DMS79 treated with DMSO at 0.1 percent for 48 hours (cell line): ENCODE results near the gene FRRS1.
"Not testable (repeated sequence)": the region's sequence is repeated elsewhere in the genome, so short reads cannot be mapped to it uniquely, and the experiment has no call there.

Experiments
- DNase-seq: peaks from one replicate; lab custom pipeline; 2025; lab: John Stamatoyannopoulos, UW

Gene FRRS1

DNA sequence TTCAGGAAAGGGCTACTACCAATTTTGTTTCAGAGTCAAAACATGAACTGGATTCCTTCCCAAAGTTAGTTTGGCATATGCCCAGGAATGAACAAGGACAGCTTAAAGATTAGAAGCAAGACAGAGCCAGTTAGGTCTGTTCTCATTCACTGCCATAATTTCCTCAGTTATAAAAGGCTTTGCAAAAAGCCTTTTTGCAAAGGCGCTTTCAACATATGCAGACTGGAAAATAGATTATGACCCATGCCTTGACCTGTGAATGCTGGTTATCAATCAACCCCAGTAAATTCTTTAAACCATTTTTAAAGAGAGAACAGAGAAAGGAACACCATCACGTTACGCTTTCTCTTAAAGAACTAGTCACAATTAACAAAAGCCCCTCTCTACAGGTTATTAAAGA is 1.7 kb upstream of the FRRS1 start:
- DNase-seq, result no peak

GRCh38 chr1:99764909-99765308 is 1.5 kb downstream of the FRRS1 start:
- no peak for DNase-seq

- no peak for DNase-seq
Measured at GRCh38 chr1:99764439-99764838, 2.0 kb downstream of the FRRS1 start.

DNA sequence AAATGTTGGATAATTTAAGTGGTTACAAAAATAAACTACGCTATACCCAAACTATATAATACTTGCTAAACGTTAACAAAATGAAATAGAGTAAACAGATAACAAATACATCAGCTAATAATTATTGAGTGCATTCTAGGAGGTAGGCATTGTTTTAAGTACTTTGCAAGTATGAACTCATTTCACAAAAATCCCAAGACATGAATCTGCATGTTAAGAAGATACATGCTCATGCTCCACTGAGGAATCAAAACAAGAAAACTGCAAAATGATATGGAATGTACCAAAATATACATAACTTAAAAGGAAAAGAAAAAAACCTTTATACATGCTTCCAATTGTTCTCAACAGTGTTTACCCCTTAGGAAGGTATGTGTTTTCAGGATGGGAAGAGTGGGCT is 2.5 kb downstream of the FRRS1 start:
- DNase-seq, result no peak

- no peak for DNase-seq
Measured at GRCh38 chr1:99761774-99762173, 4.7 kb downstream of the FRRS1 start.

DNA sequence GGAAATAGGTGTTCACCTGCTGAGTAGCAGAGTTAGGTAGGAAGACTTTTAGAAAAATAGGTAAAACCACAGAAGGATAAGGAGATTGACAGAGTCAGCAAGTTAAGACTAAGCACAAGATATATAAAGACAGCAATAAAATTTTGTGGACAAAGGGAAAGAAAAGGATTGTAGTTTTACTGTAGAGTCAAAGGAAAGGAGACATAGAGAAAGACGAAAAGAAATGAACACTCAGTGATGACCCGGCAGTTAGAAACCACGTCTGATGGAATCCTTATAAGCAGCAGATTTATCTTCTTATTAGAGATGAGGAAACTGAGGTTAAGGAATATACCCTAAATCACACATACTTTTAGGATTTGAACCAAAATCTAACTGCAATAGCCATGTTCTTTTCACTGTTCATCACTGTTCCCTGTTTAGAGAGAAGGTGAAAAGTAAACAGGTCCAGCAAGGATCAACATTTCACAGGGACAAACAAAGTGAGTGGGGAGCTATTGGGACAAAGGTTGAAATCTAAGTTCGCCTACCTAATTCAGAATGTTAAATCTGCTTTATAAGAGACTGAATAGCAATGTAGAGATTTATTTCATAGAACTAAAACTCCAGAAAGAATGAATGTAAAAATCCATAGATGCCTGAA is 6.8 kb downstream of the FRRS1 start:
- DNase-seq, result no peak

DNA sequence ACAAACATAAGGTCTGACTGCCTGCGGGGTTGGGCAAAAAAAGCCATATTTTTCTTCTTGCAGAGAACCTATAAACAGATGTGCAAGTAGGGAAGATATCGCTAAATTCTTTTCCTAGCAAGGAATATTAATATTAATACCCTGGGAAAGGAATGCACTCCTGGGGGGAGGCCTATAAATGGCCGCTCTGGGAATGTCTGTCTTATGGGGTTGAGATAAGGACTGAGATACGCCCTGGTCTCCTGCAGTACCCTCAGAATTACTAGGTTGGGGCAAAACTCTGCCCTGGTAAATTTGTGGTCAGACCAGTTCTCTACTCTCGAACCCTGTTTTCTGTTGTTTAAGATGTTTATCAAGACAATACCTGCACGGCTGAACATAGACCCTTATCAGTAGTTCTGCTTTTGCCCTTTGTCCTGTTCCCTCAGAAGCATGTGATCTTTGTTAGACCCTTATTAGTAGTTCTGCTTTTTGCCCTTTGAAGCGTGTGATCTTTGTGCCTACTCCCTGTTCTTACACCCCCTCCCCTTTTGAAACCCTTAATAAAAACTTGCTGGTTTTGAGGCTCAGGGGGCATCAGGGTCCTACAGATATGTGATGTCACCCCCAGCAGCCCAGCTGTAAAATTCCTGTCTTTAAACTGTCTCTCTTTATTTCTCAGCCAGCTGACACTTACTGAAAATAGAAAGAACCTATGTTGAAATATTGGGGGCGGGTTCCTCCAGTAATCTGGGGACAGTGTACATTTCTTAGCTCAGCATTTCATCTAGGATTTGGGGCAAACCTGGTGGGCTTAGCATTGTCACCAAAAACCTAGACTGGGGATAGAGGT is 7.5 kb downstream of the FRRS1 start:
- not testable (repeated sequence) for DNase-seq

GRCh38 chr1:99758073-99758511 is 8.3 kb downstream of the FRRS1 start:
- no peak for DNase-seq

- DNase-seq, result no peak
Measured at GRCh38 chr1:99756598-99756997, 9.8 kb downstream of the FRRS1 start.

GRCh38 chr1:99755664-99756063 is 10.8 kb downstream of the FRRS1 start:
- DNase-seq, result no peak

DNA sequence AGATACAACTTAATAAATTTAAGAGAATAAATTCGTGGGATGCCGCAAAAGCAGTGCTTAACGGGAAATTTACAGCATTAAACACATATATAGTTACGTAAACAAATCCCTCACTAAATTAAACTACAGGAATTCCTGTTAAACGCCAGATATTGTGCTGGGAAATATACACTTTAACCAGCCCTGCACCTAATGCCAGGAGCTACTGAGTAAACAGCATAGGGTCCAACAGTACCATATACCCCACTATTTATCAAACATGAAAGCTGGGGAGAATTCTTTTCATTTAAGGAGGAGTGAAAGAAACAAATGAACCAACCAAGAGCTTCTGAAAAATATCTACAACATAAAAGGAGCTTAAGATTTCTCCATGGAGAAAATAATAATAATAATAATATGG is 11.7 kb downstream of the FRRS1 start:
- no peak for DNase-seq

GRCh38 chr1:99754055-99754626 is 12.3 kb downstream of the FRRS1 start:
- DNase-seq, result no peak

DNA sequence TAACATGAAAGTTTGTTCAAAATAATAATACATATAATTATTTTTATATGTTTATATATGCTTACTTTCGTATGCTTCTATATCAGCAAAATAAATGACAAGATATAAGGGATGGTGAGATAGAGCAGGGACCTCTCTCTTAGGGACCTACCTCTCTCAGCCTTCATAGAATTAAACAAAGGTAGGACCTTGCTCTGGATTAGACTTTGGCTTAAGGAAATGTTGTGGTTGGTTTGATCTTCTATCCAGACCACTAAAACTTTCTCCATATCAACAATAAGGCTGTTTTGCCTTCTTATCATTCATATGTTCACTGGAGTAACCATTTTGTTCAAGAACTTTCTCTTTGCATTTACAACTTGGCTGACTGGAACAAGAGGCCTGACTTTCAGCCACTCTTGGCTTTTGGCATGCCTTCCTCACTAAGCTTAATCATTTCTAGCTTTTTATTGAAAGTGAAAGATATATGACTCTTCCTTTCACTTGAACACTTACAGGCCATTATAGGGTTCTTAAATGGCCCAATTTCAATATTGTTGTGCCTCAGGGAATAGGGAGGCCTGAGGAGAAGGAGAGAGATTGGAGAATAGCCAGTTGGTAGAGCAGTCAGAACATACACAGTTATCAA is 14.4 kb downstream of the FRRS1 start:
- DNase-seq, result no peak

DNA sequence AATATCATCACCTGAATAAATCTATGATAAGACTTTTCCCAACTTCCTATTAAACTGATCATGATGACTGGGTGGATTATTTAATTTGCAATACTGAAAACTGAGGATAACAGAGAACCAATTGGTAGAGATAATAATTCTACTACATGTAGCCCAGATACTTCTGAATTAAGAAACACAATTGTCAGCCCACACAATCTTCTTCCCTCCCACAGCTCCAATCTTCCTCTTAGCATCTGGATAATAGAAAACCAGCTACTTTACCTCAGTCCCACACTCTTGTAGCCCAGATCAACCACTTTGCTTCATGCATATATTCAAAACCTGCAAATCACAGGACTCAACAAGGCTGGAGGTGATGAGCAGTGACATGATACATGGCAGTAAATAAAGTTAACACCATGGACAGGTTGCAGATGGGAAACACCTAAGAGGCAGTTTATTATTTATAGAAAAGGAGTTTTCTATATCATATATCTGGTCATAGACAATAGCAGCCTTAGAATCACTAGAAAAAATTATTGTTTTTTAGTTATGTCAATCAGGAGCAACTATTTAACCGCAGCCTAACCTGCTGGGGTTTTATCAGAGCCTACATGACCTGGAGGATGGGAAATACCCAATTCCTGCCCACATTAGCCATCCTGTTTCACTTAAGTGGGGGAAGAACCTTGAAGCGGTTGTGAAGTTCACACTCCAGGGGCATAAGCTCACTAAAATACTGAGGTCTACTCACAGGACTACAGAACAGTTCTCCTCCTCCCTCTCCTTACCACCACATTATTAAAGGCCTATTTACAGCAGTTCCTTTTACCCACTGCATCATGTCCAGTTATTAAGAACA is 16.7 kb downstream of the FRRS1 start:
- no peak for DNase-seq

- no peak for DNase-seq
Measured at GRCh38 chr1:99748419-99748818, 18.0 kb downstream of the FRRS1 start.

- DNase-seq, result no peak
Measured at GRCh38 chr1:99745684-99746083, 20.8 kb downstream of the FRRS1 start.

DNA sequence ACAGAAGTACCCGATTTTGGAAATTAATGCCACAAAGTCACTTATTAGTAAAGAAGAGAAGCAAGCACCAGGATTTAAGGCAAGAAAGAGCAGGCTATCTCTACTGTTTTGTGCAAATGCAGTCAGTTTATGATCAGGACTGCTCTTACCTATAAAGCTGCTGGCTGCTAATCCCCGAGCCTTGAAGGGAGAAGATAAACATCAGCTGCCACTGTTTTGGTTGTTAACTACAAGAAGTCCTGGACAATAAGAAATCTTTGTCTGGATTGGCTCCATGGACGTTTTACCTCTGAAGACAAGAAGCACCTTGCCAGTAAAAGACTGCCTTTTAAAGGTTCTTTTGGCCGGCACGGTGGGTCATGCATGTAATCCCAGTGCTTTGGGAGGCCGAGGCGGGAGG is 21.4 kb downstream of the FRRS1 start:
- no peak for DNase-seq

GRCh38 chr1:99740141-99740540 is 26.3 kb downstream of the FRRS1 start:
- no peak for DNase-seq

DNA sequence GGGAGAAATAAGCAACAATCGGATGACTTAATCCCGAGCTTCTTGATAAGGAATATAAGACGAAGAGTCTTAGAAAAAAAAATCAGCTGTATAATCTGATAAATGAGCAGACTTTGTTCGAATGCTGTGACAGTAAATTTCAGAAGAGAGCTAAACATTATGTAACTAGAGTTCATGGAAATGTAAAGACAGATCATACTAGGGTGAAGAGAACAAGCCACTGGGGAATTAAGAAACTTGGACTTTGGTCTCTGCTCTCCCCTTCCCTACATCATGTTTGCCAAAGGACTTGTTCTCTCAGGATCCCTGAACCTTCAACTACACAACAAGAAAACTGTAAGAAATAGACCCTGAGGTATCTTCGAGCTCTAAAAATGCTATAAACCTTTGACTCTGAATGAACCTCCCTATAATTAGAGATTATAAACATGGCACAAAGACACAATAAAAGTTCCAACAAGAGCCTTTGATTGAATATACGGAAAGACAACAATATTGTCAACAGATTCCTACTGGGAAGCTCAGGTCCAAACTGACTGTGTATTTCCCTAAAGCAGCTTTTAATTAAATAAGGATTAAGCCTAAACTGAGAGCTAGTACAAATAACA is 27.5 kb downstream of the FRRS1 start:
- DNase-seq, result no peak

DNA sequence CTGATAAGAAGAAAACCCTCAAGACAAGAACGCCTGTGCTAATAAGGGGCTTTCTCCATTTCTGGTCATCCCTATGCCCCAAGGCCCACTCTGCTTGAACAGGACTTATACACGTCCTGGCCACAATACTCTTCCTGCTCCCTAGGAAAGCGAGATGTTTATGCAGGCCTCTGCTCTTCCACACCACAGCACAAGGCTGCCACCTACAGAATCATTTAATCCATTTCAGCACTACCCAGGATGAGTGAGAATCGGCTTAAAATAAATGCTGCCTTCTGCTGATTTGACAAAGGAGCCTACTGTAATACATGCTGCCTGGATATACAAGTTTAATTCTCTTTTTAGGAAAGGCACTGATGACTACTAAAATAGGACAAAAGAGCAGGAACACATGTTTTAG is 29.4 kb downstream of the FRRS1 start:
- DNase-seq, result peak; percentile 5

DNA sequence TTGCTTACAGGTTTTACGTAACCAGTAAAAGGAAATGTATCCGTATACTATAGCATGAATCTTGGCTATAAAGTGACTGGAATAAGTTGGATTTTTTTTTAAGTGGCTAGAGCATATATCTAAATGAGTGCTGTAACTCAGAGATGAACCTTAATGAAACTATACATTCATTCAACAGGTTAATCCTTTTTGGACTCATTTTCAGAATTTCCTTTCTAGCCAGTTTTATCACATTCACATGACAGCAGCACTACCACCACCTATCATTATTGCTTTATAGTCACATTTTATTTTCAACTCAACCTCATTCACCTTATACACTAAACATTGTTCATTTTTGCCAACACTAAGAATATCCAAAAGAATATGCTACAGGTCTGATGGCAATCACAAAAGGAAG is 30.6 kb downstream of the FRRS1 start:
- DNase-seq, result no peak
